ENCODE results near the gene SRCIN1.

SRCIN1 gene

GRCh38 chr17:38602453-38602852 is 3.3 kb downstream of the SRCIN1 start:
- no peak overlapping the region for H3K4me3 ChIP-seq
- H3K27ac ChIP-seq: no peak overlapping the region

- no peak overlapping the region for H3K4me3 ChIP-seq
- peak overlapping the region in 1 of 21 experiments; percentile 17 for H3K27ac ChIP-seq
Measured at GRCh38 chr17:38601539-38602351, 4.0 kb downstream of the SRCIN1 start.

GRCh38 chr17:38600906-38601305 is 4.8 kb downstream of the SRCIN1 start:
- Histone ChIP-seq H3K4me3 (no peak overlapping the region), H3K27ac (no peak overlapping the region)

GRCh38 chr17:38600416-38600815 is 5.3 kb downstream of the SRCIN1 start:
- no peak overlapping the region for H3K4me3 ChIP-seq
- H3K27ac ChIP-seq: no peak overlapping the region

GRCh38 chr17:38599398-38599856 is 6.3 kb downstream of the SRCIN1 start:
- no peak overlapping the region for H3K4me3 ChIP-seq

GRCh38 chr17:38598995-38599394 is 6.8 kb downstream of the SRCIN1 start:
- H3K27ac ChIP-seq: no peak overlapping the region
- H3K4me3 ChIP-seq: no peak overlapping the region

More at GRCh38 chr17:38599398-38599856, 6.3 kb downstream of the SRCIN1 start:
- H3K27ac ChIP-seq: no peak overlapping the region

GRCh38 chr17:38598536-38598935 is 7.2 kb downstream of the SRCIN1 start:
- Histone ChIP-seq H3K27ac (no peak overlapping the region), H3K4me3 (no peak overlapping the region)

- Histone ChIP-seq H3K4me3 (no peak overlapping the region), H3K27ac (no peak overlapping the region)
Measured at GRCh38 chr17:38597375-38597774, 8.4 kb downstream of the SRCIN1 start.

GRCh38 chr17:38596651-38597050 is 9.1 kb downstream of the SRCIN1 start:
- Histone ChIP-seq H3K4me3 (no peak overlapping the region), H3K27ac (no peak overlapping the region)

- H3K4me3 ChIP-seq: no peak overlapping the region
- H3K27ac ChIP-seq: no peak overlapping the region
Measured at GRCh38 chr17:38595892-38596291, 9.9 kb downstream of the SRCIN1 start.

GRCh38 chr17:38594152-38594551 is 11.6 kb downstream of the SRCIN1 start:
- Histone ChIP-seq H3K27ac (no peak overlapping the region), H3K4me3 (no peak overlapping the region)

GRCh38 chr17:38592487-38592886 is 13.3 kb downstream of the SRCIN1 start:
- H3K27ac ChIP-seq: peak overlapping the region in 1 of 21 experiments; percentile 5
- H3K4me3 ChIP-seq: no peak overlapping the region

GRCh38 chr17:38591759-38592241 is 14.0 kb downstream of the SRCIN1 start:
- Histone ChIP-seq H3K4me3 (no peak overlapping the region), H3K27ac (peak overlapping the region in 4 of 21 experiments; percentile 5 to 36 (median 28))

- Histone ChIP-seq H3K4me3 (no peak overlapping the region), H3K27ac (peak overlapping the region in 3 of 21 experiments; percentile 27 to 36 (median 29))
Measured at GRCh38 chr17:38590988-38591758, 14.6 kb downstream of the SRCIN1 start.

- Histone ChIP-seq H3K4me3 (no peak overlapping the region), H3K27ac (no peak overlapping the region)
Measured at GRCh38 chr17:38589462-38590114, 16.2 kb downstream of the SRCIN1 start.

- H3K4me3 ChIP-seq: no peak overlapping the region
- no peak overlapping the region for H3K27ac ChIP-seq
Measured at GRCh38 chr17:38588788-38589174, 17.0 kb downstream of the SRCIN1 start.

- H3K4me3 ChIP-seq: no peak overlapping the region
- H3K27ac ChIP-seq: no peak overlapping the region
Measured at GRCh38 chr17:38587947-38588787, 17.6 kb downstream of the SRCIN1 start.

- H3K27ac ChIP-seq: no peak overlapping the region
- H3K4me3 ChIP-seq: no peak overlapping the region
Measured at GRCh38 chr17:38587203-38587602, 18.5 kb downstream of the SRCIN1 start.

- H3K27ac ChIP-seq: no peak overlapping the region
- no peak overlapping the region for H3K4me3 ChIP-seq
Measured at GRCh38 chr17:38586788-38587187, 19.0 kb downstream of the SRCIN1 start.

Measured in skin epidermis (tissue), 12 donors.